ENCODE results near the gene TRIM47.

The TRIM47 gene

DNA sequence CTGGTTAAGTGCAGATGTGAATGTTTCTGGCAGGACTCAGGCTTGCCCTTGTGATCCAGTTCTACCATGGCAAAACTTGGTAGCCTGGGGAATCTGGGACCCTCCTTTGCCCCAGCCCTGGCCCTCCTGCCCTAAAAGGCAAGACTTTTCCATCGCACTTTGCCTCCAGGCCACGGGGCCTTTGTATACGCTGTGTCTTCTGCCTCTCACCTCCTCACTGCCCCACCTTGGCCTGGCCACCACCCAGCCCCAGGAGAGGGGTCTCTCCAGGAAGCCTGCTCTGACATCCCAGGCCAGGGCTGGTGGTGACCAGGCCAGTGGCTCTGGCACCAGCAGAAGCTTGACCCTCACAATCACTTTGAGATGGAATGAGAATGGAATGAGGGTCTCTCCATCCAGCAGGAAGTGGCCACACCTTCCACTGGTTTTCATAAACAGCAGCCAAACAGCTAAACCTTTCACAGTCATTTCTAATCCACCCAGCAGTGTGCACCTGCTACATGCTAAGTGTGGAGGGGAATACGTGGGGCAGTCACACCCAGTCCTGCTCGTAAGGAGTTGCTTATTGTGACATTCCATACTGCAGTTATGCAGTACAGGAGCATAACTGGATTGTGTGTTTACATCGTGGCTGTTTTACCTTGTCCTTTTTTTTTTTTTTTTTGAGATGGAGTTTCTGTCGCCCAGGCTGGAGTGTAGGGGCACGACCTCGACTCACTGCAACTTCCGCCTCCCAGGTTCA is 27.9 kb upstream of the TRIM47 start:
- H3K9me3 ChIP-seq (ENCODE audit: control insufficient read depth, low read length), result no peaks in the 10 kb centered on the region
- H3K4me1 ChIP-seq (ENCODE audit: control insufficient read depth, insufficient read depth, low read length), result peaks cover 7% of the 10 kb centered on the region
- H3K9ac ChIP-seq (ENCODE audit: low read length), result no peak overlapping the region
- no peak for DNase-seq (ENCODE audit: low read depth)
- no peaks in the 10 kb centered on the region for H3K27me3 ChIP-seq (replicated peaks; ENCODE audit: control insufficient read depth, insufficient read depth, low read length)
- H3K4me3 ChIP-seq (ENCODE audit: low read length), result no peak overlapping the region
- H3K36me3 ChIP-seq (ENCODE audit: control insufficient read depth, insufficient read depth, low read length, severe bottlenecking), result peaks cover 6% of the 10 kb centered on the region

DNA sequence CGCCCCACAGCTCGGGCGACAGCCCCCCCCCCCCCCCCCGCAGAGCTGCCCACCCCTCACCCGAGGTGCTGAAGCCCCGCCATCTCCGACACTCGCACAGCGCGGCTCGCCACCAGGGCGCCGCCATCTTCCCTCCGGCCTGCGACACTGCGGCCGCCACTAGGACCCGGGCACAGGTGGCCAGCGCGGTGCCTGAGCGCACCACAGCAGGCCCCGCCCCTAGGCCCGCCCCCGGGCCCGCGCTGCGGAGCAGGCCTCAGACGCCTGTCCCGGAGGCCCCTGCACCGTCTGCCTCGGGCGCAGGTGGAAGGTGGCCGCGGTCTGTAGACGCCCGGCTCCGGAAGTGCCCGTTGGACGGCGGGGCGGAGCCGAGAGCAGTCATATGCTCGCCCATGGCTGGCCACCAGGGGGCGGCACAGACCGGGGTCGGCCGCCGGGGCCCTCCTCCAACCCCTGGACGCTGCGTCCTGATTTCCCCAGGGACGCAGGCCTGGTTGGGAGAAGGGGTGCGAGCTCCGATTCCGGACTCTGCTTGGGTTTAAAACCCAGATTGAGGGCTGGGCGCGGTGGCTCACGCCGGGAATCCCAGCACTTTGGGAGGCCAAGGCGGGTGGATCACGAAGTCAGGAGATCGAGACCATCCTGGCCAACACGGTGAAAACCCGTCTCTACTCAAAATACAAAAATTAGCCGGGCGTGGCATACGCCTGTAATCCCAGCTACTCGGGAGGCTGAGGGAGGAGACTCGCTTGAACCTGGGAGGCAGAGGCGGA is 26.6 kb upstream of the TRIM47 start, which contains the start of gene MRPL38:
Gene MRPL38, minus strand, starts transcription at position 136 of the 773 bp plus-strand sequence. Its CDS starts 9 bp downstream, at position 127.
- peak within 1 kb of the TSS; percentile 89 for H3K4me3 ChIP-seq (ENCODE audit: low read length)
- H3K4me1 ChIP-seq (ENCODE audit: control insufficient read depth, insufficient read depth, low read length), result peaks cover 7% of the 10 kb centered on the region
- H3K36me3 ChIP-seq (ENCODE audit: control insufficient read depth, insufficient read depth, low read length, severe bottlenecking), result peaks cover 19% of the 10 kb centered on the region
- peak; percentile 97 for DNase-seq (ENCODE audit: low read depth)
- H3K9me3 ChIP-seq (ENCODE audit: control insufficient read depth, low read length), result no peaks in the 10 kb centered on the region
- no peaks in the 10 kb centered on the region for H3K27me3 ChIP-seq (replicated peaks; ENCODE audit: control insufficient read depth, insufficient read depth, low read length)
- peak within 1 kb of the TSS; percentile 91 for H3K9ac ChIP-seq (ENCODE audit: low read length)

- no peak for DNase-seq (ENCODE audit: low read depth)
- H3K27me3 ChIP-seq (replicated peaks; ENCODE audit: control insufficient read depth, insufficient read depth, low read length), result no peaks in the 10 kb centered on the region
- H3K4me3 ChIP-seq (ENCODE audit: low read length), result no peak overlapping the region
- H3K9me3 ChIP-seq (ENCODE audit: control insufficient read depth, low read length), result no peaks in the 10 kb centered on the region
- peaks cover 6% of the 10 kb centered on the region for H3K4me1 ChIP-seq (ENCODE audit: control insufficient read depth, insufficient read depth, low read length)
- H3K9ac ChIP-seq (ENCODE audit: low read length), result no peak overlapping the region
- H3K36me3 ChIP-seq (ENCODE audit: control insufficient read depth, insufficient read depth, low read length, severe bottlenecking), result peaks cover 37% of the 10 kb centered on the region
Observed at GRCh38 chr17:75902406-75902805, 24.0 kb upstream of the TRIM47 start.

GRCh38 chr17:75901727-75902126 is 23.3 kb upstream of the TRIM47 start:
- H3K4me1 ChIP-seq (ENCODE audit: control insufficient read depth, insufficient read depth, low read length), result peaks cover 11% of the 10 kb centered on the region
- H3K36me3 ChIP-seq (ENCODE audit: control insufficient read depth, insufficient read depth, low read length, severe bottlenecking), result peaks cover 37% of the 10 kb centered on the region
- no peak overlapping the region for H3K4me3 ChIP-seq (ENCODE audit: low read length)
- no peak for DNase-seq (ENCODE audit: low read depth)
- H3K9ac ChIP-seq (ENCODE audit: low read length), result no peak overlapping the region
- no peaks in the 10 kb centered on the region for H3K9me3 ChIP-seq (ENCODE audit: control insufficient read depth, low read length)
- H3K27me3 ChIP-seq (replicated peaks; ENCODE audit: control insufficient read depth, insufficient read depth, low read length), result no peaks in the 10 kb centered on the region

DNA sequence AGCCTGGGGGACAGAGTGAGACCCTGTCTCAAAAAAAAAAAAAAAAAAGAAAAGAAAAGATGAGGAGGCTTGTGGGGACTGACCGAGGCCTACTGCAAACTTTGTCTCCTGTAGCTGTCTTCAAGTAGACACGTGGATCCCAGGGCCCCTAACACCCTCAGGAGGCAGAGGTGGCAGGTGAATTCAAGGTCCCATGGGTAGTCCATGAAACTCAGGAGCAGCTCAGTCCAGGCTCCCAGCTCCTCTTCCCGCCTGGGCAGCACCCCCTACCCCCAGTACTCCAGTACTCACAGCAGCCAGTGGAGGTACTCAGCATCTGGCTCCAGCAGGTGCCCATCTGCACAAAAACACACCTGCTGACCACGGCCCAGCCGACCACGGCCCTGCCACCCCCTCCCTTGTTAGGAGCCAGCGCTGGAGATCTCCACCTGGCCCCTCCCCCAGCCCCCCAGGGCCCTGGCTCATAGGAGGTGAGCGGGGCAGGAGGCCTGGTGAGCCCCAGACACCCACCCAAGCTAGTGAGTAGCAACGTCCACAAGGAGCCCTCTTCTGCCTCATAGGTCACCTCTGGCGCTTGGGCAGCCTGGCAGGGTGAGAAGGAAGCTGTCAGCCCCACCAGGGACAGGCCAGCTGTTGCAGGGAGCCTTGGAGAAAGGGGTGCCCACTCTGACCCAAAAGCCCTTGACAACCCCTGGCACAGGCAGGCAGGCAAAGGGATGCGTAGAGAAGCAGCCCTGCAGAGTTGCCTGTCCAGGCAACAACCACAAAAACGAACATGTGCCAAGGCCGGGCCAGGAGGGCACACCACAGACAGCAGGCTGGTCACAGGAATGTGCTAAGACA is 22.5 kb upstream of the TRIM47 start:
- no peak for DNase-seq (ENCODE audit: low read depth)
- H3K27me3 ChIP-seq (replicated peaks; ENCODE audit: control insufficient read depth, insufficient read depth, low read length), result no peaks in the 10 kb centered on the region
- H3K9ac ChIP-seq (ENCODE audit: low read length), result no peak overlapping the region
- H3K4me3 ChIP-seq (ENCODE audit: low read length), result no peak overlapping the region
- peaks cover 37% of the 10 kb centered on the region for H3K36me3 ChIP-seq (ENCODE audit: control insufficient read depth, insufficient read depth, low read length, severe bottlenecking)
- no peaks in the 10 kb centered on the region for H3K9me3 ChIP-seq (ENCODE audit: control insufficient read depth, low read length)
- peaks cover 11% of the 10 kb centered on the region for H3K4me1 ChIP-seq (ENCODE audit: control insufficient read depth, insufficient read depth, low read length)

DNA sequence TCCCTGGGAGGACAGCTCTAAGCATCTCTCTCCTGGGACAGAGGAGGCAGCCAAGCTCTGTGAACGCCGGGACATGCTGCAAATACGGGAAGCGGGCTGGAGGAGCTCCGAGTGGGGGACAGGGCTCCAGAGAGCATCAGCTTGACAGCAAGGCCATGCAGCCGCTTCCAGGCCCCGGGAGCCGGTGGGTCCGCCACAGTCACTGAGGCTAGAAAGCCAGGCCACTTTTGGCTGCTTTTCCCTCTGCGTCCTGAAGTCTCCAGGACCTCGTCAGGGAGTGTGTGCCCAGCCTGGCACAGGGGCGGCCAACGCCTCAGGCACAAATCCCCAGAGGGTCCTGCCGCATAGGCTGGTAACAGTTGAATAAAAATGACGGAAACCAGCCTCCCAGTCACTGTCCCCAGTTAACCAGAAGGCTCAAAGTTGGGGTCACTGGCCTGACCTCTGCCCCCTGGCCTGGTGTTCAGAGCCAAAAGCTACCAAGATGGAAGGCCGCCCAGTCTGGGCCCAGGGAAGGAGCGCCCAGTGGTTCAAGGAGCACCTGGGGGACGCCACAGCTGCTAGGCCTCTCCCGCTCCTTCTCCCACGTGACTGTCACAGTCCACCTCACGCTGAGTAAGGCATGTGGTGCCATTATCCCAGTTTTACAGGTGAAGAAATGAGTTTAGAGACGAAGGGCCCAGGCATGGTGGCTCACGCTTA is 21.5 kb upstream of the TRIM47 start:
- Histone ChIP-seq H3K9me3 (ENCODE audit: control insufficient read depth, low read length) (no peaks in the 10 kb centered on the region), H3K9ac (ENCODE audit: low read length) (no peak overlapping the region), H3K27me3 (replicated peaks; ENCODE audit: control insufficient read depth, insufficient read depth, low read length) (no peaks in the 10 kb centered on the region), H3K4me1 (ENCODE audit: control insufficient read depth, insufficient read depth, low read length) (peaks cover 20% of the 10 kb centered on the region), H3K36me3 (ENCODE audit: control insufficient read depth, insufficient read depth, low read length, severe bottlenecking) (peaks cover 37% of the 10 kb centered on the region), H3K4me3 (ENCODE audit: low read length) (no peak overlapping the region)
- no peak for DNase-seq (ENCODE audit: low read depth)

DNA sequence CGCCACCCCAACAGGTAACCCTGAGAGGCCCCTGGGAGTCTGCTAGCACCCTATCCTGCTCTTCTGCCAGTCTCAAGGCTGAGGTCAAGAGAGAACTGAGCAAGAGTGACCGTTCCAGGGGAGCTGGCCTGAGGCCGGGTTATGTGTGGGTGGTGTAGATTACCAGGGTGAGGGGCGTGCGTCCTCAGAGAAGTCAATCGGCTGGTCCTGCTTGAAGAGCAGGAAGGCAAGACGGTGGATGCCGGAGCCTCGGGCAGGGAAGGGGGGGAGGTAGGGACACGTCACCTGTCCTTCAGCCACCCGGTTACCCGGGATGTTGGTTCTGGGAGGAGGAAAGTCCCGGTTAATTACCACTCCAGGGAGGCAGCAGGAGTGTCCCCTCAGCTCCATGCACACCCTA is 21.0 kb upstream of the TRIM47 start:
- Histone ChIP-seq H3K27me3 (replicated peaks; ENCODE audit: control insufficient read depth, insufficient read depth, low read length) (no peaks in the 10 kb centered on the region), H3K9me3 (ENCODE audit: control insufficient read depth, low read length) (no peaks in the 10 kb centered on the region), H3K9ac (ENCODE audit: low read length) (no peak overlapping the region), H3K4me1 (ENCODE audit: control insufficient read depth, insufficient read depth, low read length) (peaks cover 25% of the 10 kb centered on the region), H3K4me3 (ENCODE audit: low read length) (no peak overlapping the region), H3K36me3 (ENCODE audit: control insufficient read depth, insufficient read depth, low read length, severe bottlenecking) (peaks cover 37% of the 10 kb centered on the region)
- DNase-seq (ENCODE audit: low read depth), result no peak

DNA sequence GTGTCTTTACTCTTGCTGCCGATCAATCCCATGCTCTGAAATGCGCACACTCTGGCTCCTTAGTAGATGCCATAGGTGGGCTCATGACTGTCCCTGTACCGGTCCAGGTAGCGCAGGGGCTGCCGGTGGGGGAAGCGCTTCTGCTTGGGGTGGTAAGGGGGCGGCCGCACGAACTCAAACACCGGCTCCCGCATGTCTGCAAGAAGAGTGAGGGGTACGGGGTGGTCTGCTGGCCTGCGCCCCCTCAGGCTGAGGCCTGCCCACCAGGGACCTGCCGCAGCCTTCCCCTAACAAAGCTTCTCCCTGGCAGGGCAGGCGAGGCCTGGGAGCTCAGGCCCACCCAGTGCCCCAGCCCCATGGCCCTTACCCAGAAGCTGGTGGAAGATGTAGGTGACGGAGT is 20.4 kb upstream of the TRIM47 start:
- H3K9ac ChIP-seq (ENCODE audit: low read length), result no peak overlapping the region
- peaks cover 26% of the 10 kb centered on the region for H3K4me1 ChIP-seq (ENCODE audit: control insufficient read depth, insufficient read depth, low read length)
- no peak overlapping the region for H3K4me3 ChIP-seq (ENCODE audit: low read length)
- no peaks in the 10 kb centered on the region for H3K27me3 ChIP-seq (replicated peaks; ENCODE audit: control insufficient read depth, insufficient read depth, low read length)
- H3K36me3 ChIP-seq (ENCODE audit: control insufficient read depth, insufficient read depth, low read length, severe bottlenecking), result peaks cover 37% of the 10 kb centered on the region
- no peaks in the 10 kb centered on the region for H3K9me3 ChIP-seq (ENCODE audit: control insufficient read depth, low read length)
- no peak for DNase-seq (ENCODE audit: low read depth)

DNA sequence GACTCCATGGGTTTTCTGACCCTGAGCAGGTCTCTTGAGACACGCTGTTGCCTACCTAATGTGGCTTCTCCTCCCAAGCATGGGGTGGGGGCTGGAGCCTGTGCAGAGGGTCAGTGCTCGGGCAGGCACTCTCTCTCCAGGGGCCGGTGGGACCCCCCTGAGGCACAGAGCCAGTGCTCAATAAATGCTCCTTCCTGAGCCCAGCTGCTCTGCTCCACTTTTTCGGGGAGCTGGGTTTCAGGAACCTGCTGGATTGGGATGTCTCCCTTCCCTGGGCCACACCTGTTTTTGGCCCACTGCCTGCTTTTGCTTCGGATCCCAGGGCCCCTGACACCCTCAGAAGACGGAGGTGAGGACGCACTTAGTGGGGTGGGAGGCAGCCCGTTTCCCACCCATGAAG is 19.7 kb upstream of the TRIM47 start:
- Histone ChIP-seq H3K4me1 (ENCODE audit: control insufficient read depth, insufficient read depth, low read length) (peaks cover 26% of the 10 kb centered on the region), H3K9me3 (ENCODE audit: control insufficient read depth, low read length) (no peaks in the 10 kb centered on the region), H3K36me3 (ENCODE audit: control insufficient read depth, insufficient read depth, low read length, severe bottlenecking) (peaks cover 37% of the 10 kb centered on the region), H3K9ac (ENCODE audit: low read length) (no peak overlapping the region), H3K4me3 (ENCODE audit: low read length) (no peak overlapping the region), H3K27me3 (replicated peaks; ENCODE audit: control insufficient read depth, insufficient read depth, low read length) (no peaks in the 10 kb centered on the region)
- no peak for DNase-seq (ENCODE audit: low read depth)

- H3K36me3 ChIP-seq (ENCODE audit: control insufficient read depth, insufficient read depth, low read length, severe bottlenecking), result peaks cover 37% of the 10 kb centered on the region
- H3K4me1 ChIP-seq (ENCODE audit: control insufficient read depth, insufficient read depth, low read length), result peaks cover 26% of the 10 kb centered on the region
- no peak for DNase-seq (ENCODE audit: low read depth)
- no peaks in the 10 kb centered on the region for H3K9me3 ChIP-seq (ENCODE audit: control insufficient read depth, low read length)
- H3K4me3 ChIP-seq (ENCODE audit: low read length), result peak overlapping the region; percentile 67
- H3K9ac ChIP-seq (ENCODE audit: low read length), result peak overlapping the region; percentile 93
- H3K27me3 ChIP-seq (replicated peaks; ENCODE audit: control insufficient read depth, insufficient read depth, low read length), result no peaks in the 10 kb centered on the region
Observed at GRCh38 chr17:75897160-75898019, 19.0 kb upstream of the TRIM47 start.

Data from adipocyte (in vitro differentiated cells).